DMS 273 treated with DMSO at 0.1 percent for 48 hours (cell line): ENCODE results near the gene PMEPA1.

Experiments used
- DNase-seq: peaks from one replicate; lab custom pipeline; 2025; lab: John Stamatoyannopoulos, UW

PMEPA1 gene

DNA sequence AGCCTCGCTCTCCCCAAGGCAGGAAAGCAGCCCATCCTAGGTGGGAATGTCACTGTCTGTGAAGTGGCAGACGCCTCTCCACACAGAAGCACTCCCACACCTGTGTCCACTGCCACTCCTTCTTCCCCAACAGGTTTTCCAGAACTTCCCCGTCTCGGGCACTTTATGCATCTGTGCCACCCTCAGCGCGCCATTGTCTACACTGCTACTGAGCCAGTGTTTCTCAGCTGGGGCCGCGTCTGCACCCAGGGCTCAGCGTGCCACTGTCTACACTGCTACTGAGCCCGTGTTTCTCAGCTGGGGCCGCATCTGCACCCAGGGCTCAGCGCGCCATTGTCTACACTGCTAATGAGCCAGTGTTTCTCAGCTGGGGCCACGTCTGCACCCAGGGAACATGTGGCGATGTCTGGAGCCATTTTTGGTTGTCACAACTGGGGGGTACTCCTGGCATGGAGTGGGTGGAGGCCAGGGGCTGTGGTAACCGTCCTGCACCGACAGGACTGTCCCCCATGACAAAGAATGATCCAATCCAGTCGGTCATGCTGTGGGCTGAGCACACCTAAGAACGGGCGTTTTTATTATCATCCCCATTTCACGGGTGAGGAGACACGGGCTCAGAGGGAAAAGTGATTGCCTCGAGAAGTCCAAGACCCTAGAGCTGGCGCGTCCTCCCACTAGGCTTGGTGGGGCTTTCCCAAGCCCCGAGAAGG is 47.9 kb downstream of the PMEPA1 start:
- no peak for DNase-seq

GRCh38 chr20:57660922-57661745 is 48.7 kb downstream of the PMEPA1 start:
- no peak for DNase-seq

- DNase-seq = no peak
Measured at GRCh38 chr20:57660181-57660921, 49.5 kb downstream of the PMEPA1 start.

GRCh38 chr20:57659517-57660180 is 50.2 kb downstream of the PMEPA1 start:
- DNase-seq = no peak

DNA sequence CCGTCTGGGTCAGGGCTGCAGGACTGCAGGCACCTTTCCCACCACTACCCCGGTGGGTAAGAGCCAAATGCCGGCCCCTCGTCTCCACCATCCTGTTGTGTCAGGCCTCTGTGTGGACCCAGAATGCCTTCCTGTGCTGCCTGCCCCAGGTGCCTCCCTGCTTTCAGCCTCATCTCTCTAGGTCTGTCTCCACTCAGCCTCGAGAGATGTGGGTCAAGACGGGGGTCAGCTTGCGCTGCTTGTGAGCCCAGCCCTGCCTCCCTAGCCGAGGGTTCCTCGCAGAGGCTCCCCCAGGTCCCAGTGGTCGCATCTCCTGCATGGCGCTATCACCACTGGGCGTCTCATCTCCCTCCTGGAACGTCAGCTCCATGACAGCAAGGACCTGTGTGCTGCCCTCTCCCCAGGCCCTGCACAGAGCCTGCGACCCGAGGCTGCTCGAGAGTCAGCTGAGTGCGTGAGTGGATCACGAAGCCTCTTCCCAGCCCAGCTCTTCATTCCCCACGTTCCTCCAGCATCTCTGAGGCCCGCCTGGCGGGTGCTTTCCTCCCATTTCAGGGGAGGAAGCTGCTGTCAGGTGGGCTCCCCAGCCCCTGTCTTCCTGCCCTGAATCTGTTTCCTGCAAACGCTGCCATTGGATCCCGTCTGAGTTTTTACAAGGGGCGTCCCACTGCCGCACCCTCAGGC is 50.8 kb downstream of the PMEPA1 start:
- DNase-seq = no peak

DNA sequence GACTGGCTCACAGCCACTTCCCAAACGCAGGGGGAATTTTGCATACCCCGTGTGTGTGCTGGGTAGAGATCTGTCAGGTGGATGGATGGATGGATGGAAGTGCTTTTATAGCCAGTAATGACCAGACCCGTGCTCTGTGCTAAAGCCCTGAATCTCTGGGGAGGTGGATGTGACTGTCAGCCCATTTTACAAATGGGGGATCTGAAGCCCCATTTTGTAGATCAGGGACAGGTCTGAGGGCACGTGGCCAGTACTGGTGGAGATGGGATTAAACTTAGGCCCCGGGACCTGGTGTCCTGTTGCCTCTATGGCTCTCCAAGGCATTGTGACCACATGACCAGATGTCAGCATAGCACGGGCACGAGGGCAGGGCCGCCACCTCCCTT is 51.4 kb downstream of the PMEPA1 start:
- no peak for DNase-seq

- DNase-seq = no peak
Measured at GRCh38 chr20:57657535-57658446, 52.0 kb downstream of the PMEPA1 start.

- no peak for DNase-seq
Measured at GRCh38 chr20:57656821-57657534, 52.8 kb downstream of the PMEPA1 start.

GRCh38 chr20:57656252-57656820 is 53.5 kb downstream of the PMEPA1 start:
- DNase-seq = no peak

DNA sequence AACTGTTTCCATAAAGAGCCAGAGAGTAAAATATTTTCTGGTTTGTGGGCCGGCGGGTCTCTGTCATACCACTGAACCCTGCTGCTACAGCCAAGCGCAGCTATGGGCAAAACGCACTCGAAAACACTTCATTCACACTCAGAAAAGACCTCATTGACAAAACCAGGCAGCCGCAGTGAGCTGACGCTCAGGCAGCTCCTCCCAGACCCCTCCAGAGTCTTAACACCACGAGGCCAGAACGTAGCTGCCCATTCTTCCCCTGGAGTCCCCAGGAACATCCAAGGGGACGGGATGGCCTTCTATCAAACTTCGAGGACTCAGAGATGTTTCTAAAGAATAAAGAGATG is 54.0 kb downstream of the PMEPA1 start:
- no peak for DNase-seq

DNA sequence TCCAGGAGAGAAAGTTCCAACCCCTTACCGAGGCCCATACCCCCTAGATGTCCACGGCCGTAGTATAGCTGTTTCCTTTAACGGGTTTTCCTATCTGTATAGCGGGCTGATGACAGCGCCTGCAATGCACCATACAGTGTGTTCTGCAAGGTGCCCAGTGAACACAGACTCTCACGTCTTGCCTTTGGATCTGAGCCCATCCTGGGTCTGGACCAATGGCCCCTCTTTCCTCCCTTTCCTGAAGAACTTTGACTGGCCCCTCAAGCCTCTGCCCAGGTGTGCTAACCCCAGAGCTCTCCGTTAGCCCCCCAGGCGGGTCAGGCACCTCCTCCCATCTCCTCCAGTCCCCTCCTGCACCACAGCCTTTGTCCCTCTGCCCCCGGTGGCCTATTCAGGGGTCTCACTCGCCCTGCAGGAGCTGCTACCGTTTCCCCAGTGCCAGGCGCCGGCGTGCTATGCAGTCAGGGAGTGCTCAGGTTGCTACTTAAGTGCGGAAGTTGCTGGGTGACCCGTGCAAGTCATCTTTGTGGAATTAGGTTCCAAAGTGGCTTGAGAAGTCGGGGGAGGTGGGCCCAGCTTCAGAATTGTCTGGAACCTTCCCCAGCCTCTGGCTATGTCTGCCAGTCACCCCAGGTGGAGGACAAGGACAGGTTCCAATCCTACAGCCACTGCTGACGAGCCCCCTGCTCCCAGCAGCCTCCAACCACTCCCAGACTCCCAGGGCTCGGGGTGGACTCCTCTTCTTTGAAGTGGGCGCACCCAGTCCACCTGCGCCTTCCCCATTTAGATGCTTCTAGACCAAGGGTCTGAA is 54.6 kb downstream of the PMEPA1 start:
- no peak for DNase-seq

GRCh38 chr20:57654363-57654997 is 55.3 kb downstream of the PMEPA1 start:
- peak; percentile 32 for DNase-seq

- no peak for DNase-seq
Measured at GRCh38 chr20:57653910-57654309, 55.9 kb downstream of the PMEPA1 start.

GRCh38 chr20:57653546-57653900 is 56.3 kb downstream of the PMEPA1 start:
- DNase-seq = no peak

GRCh38 chr20:57652606-57653545 is 56.9 kb downstream of the PMEPA1 start:
- DNase-seq = no peak

DNA sequence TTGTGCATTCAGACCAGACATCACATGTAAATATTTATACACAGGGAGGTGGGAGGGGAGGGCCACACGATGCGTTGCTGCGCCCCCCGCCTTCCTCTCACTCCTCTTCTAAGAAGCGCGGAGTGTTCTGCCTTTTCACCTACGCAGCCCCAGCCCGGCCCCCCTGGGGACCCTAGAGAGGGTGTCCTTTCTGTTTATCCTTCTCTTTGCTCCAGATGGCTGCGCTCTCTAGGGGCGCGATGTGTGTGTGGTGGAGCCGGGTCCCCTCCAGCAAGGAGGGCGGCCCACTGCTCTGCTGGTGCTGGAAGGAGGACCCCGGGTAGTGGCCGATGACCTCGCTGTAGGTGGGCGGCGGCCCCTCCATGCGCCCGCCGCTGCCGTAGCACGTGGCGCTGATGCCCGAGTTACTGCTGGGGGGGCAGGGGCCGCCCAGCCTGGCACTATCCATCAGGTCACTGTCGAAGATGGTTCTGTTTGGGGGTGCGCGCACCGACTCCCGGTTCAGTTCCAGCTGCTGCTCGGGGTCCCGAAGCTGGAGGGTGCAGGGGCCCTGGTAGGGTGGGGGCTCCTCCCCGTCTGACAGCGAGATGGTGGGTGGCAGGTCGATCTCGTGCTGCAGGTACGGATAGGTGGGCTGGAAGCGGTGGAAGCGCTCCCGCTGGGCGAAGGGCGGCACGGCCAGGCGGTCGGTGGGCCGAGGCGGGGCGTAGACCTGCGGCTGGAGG is 57.8 kb downstream of the PMEPA1 start:
- no peak for DNase-seq
